Parathyroid adenoma (tissue), 2 donors: ENCODE results near the gene CLIP1.
"Not testable (repeated sequence)": the region's sequence is repeated elsewhere in the genome, so short reads cannot be mapped to it uniquely, and the experiment has no call there.

ENCODE experiments used
- H2AFZ ChIP-seq: fragments of 300-600 bp; sonication (generic); one replicate; pipeline ENCODE4 v1.7.0; 2017; ENCODE audit warnings: antibody characterized with exemption, mild to moderate bottlenecking
- H3K27ac ChIP-seq: fragments of 300-600 bp; sonication (generic); one replicate; pipeline ENCODE4 v1.7.0; 2017
- H3K27me3 ChIP-seq: fragments of 300-600 bp; sonication (generic); one replicate; pipeline ENCODE4 v1.7.0; 2017; ENCODE audit warnings: low read length; ENCODE audit not compliant: control insufficient read depth, insufficient read depth
- H3K36me3 ChIP-seq: fragments of 300-600 bp; sonication (generic); one replicate; pipeline ENCODE4 v1.7.0; 2017; ENCODE audit warnings: low read length; ENCODE audit not compliant: control insufficient read depth, insufficient read depth
- H3K4me1 ChIP-seq: fragments of 300-600 bp; sonication (generic); one replicate; pipeline ENCODE4 v1.7.0; 2017; ENCODE audit warnings: control low read depth
- H3K4me2 ChIP-seq: fragments of 300-600 bp; sonication (generic); one replicate; pipeline ENCODE4 v1.7.0; 2017; ENCODE audit warnings: low read length
- H3K4me3 ChIP-seq: fragments of 300-600 bp; sonication (generic); one replicate; pipeline ENCODE4 v1.7.0; 2017; ENCODE audit warnings: low read depth, low read length
- H3K79me2 ChIP-seq: fragments of 300-600 bp; sonication (generic); one replicate; pipeline ENCODE4 v1.7.0; 2017; ENCODE audit warnings: control low read depth
- H3K9ac ChIP-seq: fragments of 300-600 bp; sonication (generic); one replicate; pipeline ENCODE4 v1.7.0; 2017; ENCODE audit warnings: mild to moderate bottlenecking
- H3K9me3 ChIP-seq: fragments of 300-600 bp; sonication (generic); one replicate; pipeline ENCODE4 v1.7.0; 2017; ENCODE audit warnings: low read length; ENCODE audit not compliant: control insufficient read depth
- CTCF ChIP-seq: fragments of 300-600 bp; sonication (generic); IDR thresholded peaks from one replicate; pipeline ENCODE4 v1.7.0; 2017; ENCODE audit warnings: antibody characterized with exemption, mild to moderate bottlenecking
- donor health status: primary hyperparathyroidism.

Gene CLIP1

GRCh38 chr12:122368361-122369073, 54.0 kb downstream of the CLIP1 start:
- TF ChIP-seq CTCF = no peak
- H3K27ac ChIP-seq = no peak overlapping the region

GRCh38 chr12:122367632-122368031, 54.8 kb downstream of the CLIP1 start:
- not testable (repeated sequence) for H3K27me3 ChIP-seq, H3K4me3 ChIP-seq, H3K27ac ChIP-seq, H3K36me3 ChIP-seq, H3K9ac ChIP-seq, H3K9me3 ChIP-seq, H2AFZ ChIP-seq, H3K4me2 ChIP-seq, H3K4me1 ChIP-seq
- peaks cover 55% of the 10 kb centered on the region for H3K79me2 ChIP-seq

More at GRCh38 chr12:122368361-122369073, 54.0 kb downstream of the CLIP1 start:
- H3K79me2 ChIP-seq = peaks cover 55% of the 10 kb centered on the region
- no peak overlapping the region for H3K4me2 ChIP-seq
- H3K27me3 ChIP-seq = no peaks in the 10 kb centered on the region
- no peak overlapping the region for H3K9ac ChIP-seq
- H2AFZ ChIP-seq = no peak overlapping the region
- H3K4me1 ChIP-seq = peaks cover 3% of the 10 kb centered on the region
- no peaks in the 10 kb centered on the region for H3K36me3 ChIP-seq
- H3K4me3 ChIP-seq = no peak overlapping the region
- H3K9me3 ChIP-seq = no peaks in the 10 kb centered on the region

GRCh38 chr12:122366685-122367475, 55.6 kb downstream of the CLIP1 start:
- Histone ChIP-seq H3K4me1 (peaks cover 3% of the 10 kb centered on the region), H3K79me2 (peaks cover 51% of the 10 kb centered on the region), H3K4me3 (no peak overlapping the region), H3K9me3 (no peaks in the 10 kb centered on the region), H2AFZ (no peak overlapping the region), H3K27me3 (no peaks in the 10 kb centered on the region), H3K27ac (no peak overlapping the region), H3K36me3 (no peaks in the 10 kb centered on the region), H3K4me2 (no peak overlapping the region), H3K9ac (no peak overlapping the region)
- TF ChIP-seq CTCF = no peak

GRCh38 chr12:122365226-122365625, 57.2 kb downstream of the CLIP1 start:
- not testable (repeated sequence) for H3K9me3 ChIP-seq, H3K4me2 ChIP-seq, H3K4me1 ChIP-seq, H3K4me3 ChIP-seq, H3K27me3 ChIP-seq, H2AFZ ChIP-seq, H3K9ac ChIP-seq, H3K27ac ChIP-seq, H3K36me3 ChIP-seq
- peaks cover 35% of the 10 kb centered on the region for H3K79me2 ChIP-seq

- Histone ChIP-seq H3K9ac (no peak overlapping the region), H3K27ac (no peak overlapping the region), H3K4me3 (no peak overlapping the region), H2AFZ (no peak overlapping the region), H3K9me3 (no peaks in the 10 kb centered on the region), H3K79me2 (peaks cover 24% of the 10 kb centered on the region), H3K27me3 (no peaks in the 10 kb centered on the region), H3K4me1 (peaks cover 3% of the 10 kb centered on the region), H3K4me2 (no peak overlapping the region), H3K36me3 (no peaks in the 10 kb centered on the region)
- TF ChIP-seq CTCF = no peak
These were observed 58.7 kb downstream of the CLIP1 start for GRCh38 chr12:122363782-122364181.
